Tibial artery (tissue), 4 donors: ENCODE data around the gene ADGRV1.
"Not testable (repeated sequence)": the region's sequence is repeated elsewhere in the genome, so short reads cannot be mapped to it uniquely, and the experiment has no call there.

ENCODE experiments used
- DNase-seq, 2 donors: peaks; one replicate each; pipeline ENCODE4 v3.0.0-alpha.2; 2019
- H3K27ac ChIP-seq, 2 donors: fragments of 200-600 bp; sonication (generic) in 1 of 2; 1 replicate in 1 of 2; 2 replicates in 1 of 2; pipeline ENCODE4 v1.5.1; 2018 to 2019; ENCODE audit warnings: mild to moderate bottlenecking in 1 of 2
- H3K27me3 ChIP-seq, 2 donors: fragments of 200-600 bp; sonication (generic) in 1 of 2; one replicate each; pipeline versions ENCODE4 v1.5.1 to v1.6.0; 2016 to 2019
- H3K36me3 ChIP-seq, 3 donors: fragments of 200-600 bp; sonication (generic) in 2 of 3; one replicate each; pipeline ENCODE4 v1.5.1; 2016 to 2019; ENCODE audit warnings: mild to moderate bottlenecking in 2 of 3
- H3K4me1 ChIP-seq, 4 donors: fragments of 200-600 bp; sonication (generic) in 2 of 4; 1 replicate in 3 of 4; 2 replicates in 1 of 4; pipeline ENCODE4 v1.5.1; 2016 to 2019
- H3K4me3 ChIP-seq, 2 donors: fragments of 200-600 bp; sonication (generic) in 1 of 2; 1 replicate in 1 of 2; 2 replicates in 1 of 2; pipeline ENCODE4 v1.5.1; 2018 to 2019; ENCODE audit warnings: mild to moderate bottlenecking in 2 of 2
- H3K9me3 ChIP-seq, 3 donors: fragments of 200-600 bp; sonication (generic) in 1 of 3; one replicate each; pipeline ENCODE4 v1.5.1; 2016 to 2019
- CTCF ChIP-seq, 2 experiments: fragments of 200-600 bp in 1 of 2; fragments of 450-650 bp in 1 of 2; IDR thresholded peaks; one replicate each; pipeline ENCODE4 v1.5.1; 2017 to 2019; ENCODE audit warnings: antibody characterized with exemption in 2 of 2, mild to moderate bottlenecking in 1 of 2, moderate library complexity in 1 of 2
- intact Hi-C: fragments of 100-400 bp; cut with DNase I; formaldehyde crosslinking; loops from one replicate; pipeline ENCODE4 v1.15.0; 2023; ENCODE audit warnings: low total_unique reads

ADGRV1 gene

GRCh38 chr5:90657030-90657429 is 98.4 kb downstream of the ADGRV1 start:
- H3K27me3 ChIP-seq: no peaks in the 10 kb centered on the region
- no peaks in the 10 kb centered on the region for H3K9me3 ChIP-seq
- no peak for TF ChIP-seq CTCF (IDR thresholded peaks at IDR 0.05)
- no peaks in the 10 kb centered on the region for H3K4me1 ChIP-seq
- no peak for DNase-seq
- H3K4me3 ChIP-seq: no peak overlapping the region
- H3K36me3 ChIP-seq: no peaks in the 10 kb centered on the region
- intact Hi-C loops: no loop called here
- H3K27ac ChIP-seq: no peak overlapping the region

- intact Hi-C loops: no loop called here
- Histone ChIP-seq H3K9me3 (no peaks in the 10 kb centered on the region), H3K4me1 (no peaks in the 10 kb centered on the region), H3K27ac (no peak overlapping the region), H3K36me3 (no peaks in the 10 kb centered on the region), H3K4me3 (no peak overlapping the region), H3K27me3 (no peaks in the 10 kb centered on the region)
- no peak for TF ChIP-seq CTCF (IDR thresholded peaks at IDR 0.05)
- DNase-seq: no peak
Observed at GRCh38 chr5:90657788-90658187, 99.2 kb downstream of the ADGRV1 start.

GRCh38 chr5:90658620-90659019 is 100.0 kb downstream of the ADGRV1 start:
- Histone ChIP-seq H3K27me3 (no peaks in the 10 kb centered on the region), H3K4me3 (no peak overlapping the region), H3K36me3 (no peaks in the 10 kb centered on the region), H3K4me1 (no peaks in the 10 kb centered on the region), H3K27ac (no peak overlapping the region), H3K9me3 (no peaks in the 10 kb centered on the region)
- intact Hi-C loops: no loop called here
- DNase-seq: no peak
- TF ChIP-seq CTCF (IDR thresholded peaks at IDR 0.05): no peak

- DNase-seq, H3K4me1 ChIP-seq, H3K36me3 ChIP-seq, H3K27me3 ChIP-seq, intact Hi-C loops, H3K4me3 ChIP-seq, H3K9me3 ChIP-seq, H3K27ac ChIP-seq: not testable (repeated sequence)
Observed at GRCh38 chr5:90668079-90668565, 109.5 kb downstream of the ADGRV1 start.

GRCh38 chr5:90675222-90675621 is 116.6 kb downstream of the ADGRV1 start:
- DNase-seq: no peak
- no peaks in the 10 kb centered on the region for H3K4me1 ChIP-seq
- no peak overlapping the region for H3K4me3 ChIP-seq
- no peaks in the 10 kb centered on the region for H3K9me3 ChIP-seq
- no peaks in the 10 kb centered on the region for H3K36me3 ChIP-seq
- no peaks in the 10 kb centered on the region for H3K27me3 ChIP-seq
- no peak overlapping the region for H3K27ac ChIP-seq
- intact Hi-C loops: no loop called here
- TF ChIP-seq CTCF (IDR thresholded peaks at IDR 0.05): no peak

GRCh38 chr5:90680921-90681563 is 122.4 kb downstream of the ADGRV1 start:
- H3K9me3 ChIP-seq: no peaks in the 10 kb centered on the region
- no peaks in the 10 kb centered on the region for H3K4me1 ChIP-seq
- TF ChIP-seq CTCF (IDR thresholded peaks at IDR 0.05): no peak
- H3K36me3 ChIP-seq: no peaks in the 10 kb centered on the region
- intact Hi-C loops: no loop called here
- no peak overlapping the region for H3K27ac ChIP-seq
- H3K27me3 ChIP-seq: no peaks in the 10 kb centered on the region
- no peak overlapping the region for H3K4me3 ChIP-seq
- DNase-seq: no peak
